Measurements from ENCODE around the gene LPP. TPM values are rescaled to one million over a fixed set of nuclear protein-coding genes. Genes with fewer than 3 reads are reported as not detected.

The LPP gene
- total RNA-seq, 1 experiment from 2014 or later: 148 TPM

DNA sequence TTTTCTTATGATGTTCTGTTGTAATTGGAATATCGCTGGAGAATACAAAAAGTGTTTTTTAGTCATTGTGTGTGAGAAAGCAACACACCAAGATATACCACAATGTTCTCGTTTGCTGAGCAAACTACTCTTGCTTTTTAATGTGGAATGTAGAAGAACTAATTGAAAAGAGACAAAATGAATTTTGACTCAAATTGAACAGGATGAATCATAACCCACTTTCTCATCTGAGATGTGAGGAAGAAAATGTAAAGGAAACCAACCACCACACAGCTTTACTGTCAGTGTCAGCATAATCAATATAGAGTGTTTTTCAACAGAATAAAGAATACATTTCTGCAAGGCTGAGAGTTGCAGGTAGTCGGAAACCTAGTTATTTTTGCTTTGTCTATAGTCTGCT is 569.0 kb downstream of the LPP start:
- Histone ChIP-seq H3K9me3 (ENCODE audit: insufficient read depth, low read depth) (no peaks in the 10 kb centered on the region), H3K4me2 (no peak overlapping the region), H3K9me2 (ENCODE audit: insufficient read depth) (0 out of 2 replicates have a peak, but pooled peaks cover 3% of the 10 kb centered on the region), H3K4me1 (replicated peaks; ENCODE audit: insufficient read depth) (no peaks in the 10 kb centered on the region), H3K4me3 (no peak overlapping the region), H3F3A (ENCODE audit: insufficient read depth, low read depth) (no peaks in the 10 kb centered on the region), H2AFZ (no peak overlapping the region), H3K79me2 (ENCODE audit: low read depth) (no peaks in the 10 kb centered on the region), H3K27me3 (ENCODE audit: insufficient read depth, low read depth) (no peaks in the 10 kb centered on the region), H4K20me1 (ENCODE audit: insufficient read depth) (no peaks in the 10 kb centered on the region), H3K36me3 (ENCODE audit: low read depth) (no peaks in the 10 kb centered on the region), H3K27ac (no peak overlapping the region)
- intact Hi-C loops (cut with micrococcal nuclease; ENCODE audit: unreplicated experiment): no loop called here
- TF ChIP-seq CTCF (conservative IDR thresholded peaks at IDR 0.05) (no peak), EZH2 (IDR thresholded peaks at IDR 0.05; ENCODE audit: low read depth) (no peak)
- POLR2A ChIA-PET (ENCODE audit: unreplicated experiment): interaction anchor here (0.5 kb wide), 1 partner anchor 299 kb away, joined by 4 read pairs; no protein-coding TSS in a partner anchor
- no TSS peak for BruUV-seq (replicated peaks)
- CTCF ChIA-PET: no interaction called here
- DNase-seq: no peak

DNA sequence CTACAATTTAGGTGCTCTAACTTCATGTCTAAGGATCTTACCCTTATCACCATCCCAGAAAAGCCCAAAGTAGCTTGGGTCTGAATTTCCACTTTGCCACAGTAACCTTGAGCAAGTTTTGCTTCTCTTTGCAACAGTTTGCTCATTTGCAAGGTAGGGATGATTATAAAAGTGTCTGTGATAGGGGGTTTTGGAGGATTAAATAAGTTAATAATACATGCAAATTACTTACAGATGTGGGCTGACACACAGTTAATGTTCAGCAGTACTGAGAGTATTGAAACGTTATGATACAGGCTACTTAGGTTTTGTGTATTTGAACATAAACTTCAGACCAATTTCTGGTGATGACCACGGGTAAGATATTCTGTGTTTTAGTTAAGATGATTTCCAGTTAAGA is 573.1 kb downstream of the LPP start:
- Histone ChIP-seq H3K27me3 (ENCODE audit: insufficient read depth, low read depth) (no peaks in the 10 kb centered on the region), H3K27ac (no peak overlapping the region), H3K36me3 (ENCODE audit: low read depth) (no peaks in the 10 kb centered on the region), H3K9me2 (ENCODE audit: insufficient read depth) (0 out of 2 replicates have a peak, but pooled peaks cover 3% of the 10 kb centered on the region), H4K20me1 (ENCODE audit: insufficient read depth) (no peaks in the 10 kb centered on the region), H3K9me3 (ENCODE audit: insufficient read depth, low read depth) (no peaks in the 10 kb centered on the region), H3K4me3 (no peak overlapping the region), H3K79me2 (ENCODE audit: low read depth) (no peaks in the 10 kb centered on the region), H3K4me2 (no peak overlapping the region), H3F3A (ENCODE audit: insufficient read depth, low read depth) (no peaks in the 10 kb centered on the region), H3K4me1 (replicated peaks; ENCODE audit: insufficient read depth) (no peaks in the 10 kb centered on the region), H2AFZ (no peak overlapping the region)
- CTCF ChIA-PET: no interaction called here
- POLR2A ChIA-PET (ENCODE audit: unreplicated experiment): no interaction called here
- intact Hi-C loops (cut with micrococcal nuclease; ENCODE audit: unreplicated experiment): no loop called here
- no TSS peak for BruUV-seq (replicated peaks)
- DNase-seq: no peak
- TF ChIP-seq CTCF (conservative IDR thresholded peaks at IDR 0.05) (no peak), EZH2 (IDR thresholded peaks at IDR 0.05; ENCODE audit: low read depth) (no peak)

DNA sequence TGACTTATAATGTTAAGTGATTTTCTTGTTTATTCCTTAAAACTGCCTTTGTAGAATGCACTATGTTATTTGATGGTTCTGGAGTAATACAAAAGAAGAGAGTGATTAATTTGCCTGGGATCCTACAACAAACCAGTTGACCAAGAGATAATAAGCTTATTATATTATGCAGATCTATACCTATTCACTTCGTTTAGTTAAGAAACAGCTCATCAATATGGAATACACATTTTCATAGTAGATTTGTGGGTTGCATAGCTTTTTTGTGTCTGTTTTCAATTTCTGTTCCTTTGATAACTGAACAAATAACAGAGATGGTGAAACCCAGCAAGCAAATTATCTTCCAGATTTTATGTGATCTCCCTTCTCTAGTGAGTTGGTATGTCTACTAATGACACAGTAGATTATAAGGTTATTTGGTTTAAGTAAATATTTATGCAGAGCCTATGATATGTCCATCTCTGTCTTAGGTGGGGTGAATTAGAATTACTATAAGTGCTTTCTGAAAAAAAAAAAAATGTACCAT is 574.5 kb downstream of the LPP start:
- H3K4me2 ChIP-seq: no peak overlapping the region
- BruUV-seq (replicated peaks): no TSS peak
- H3K27ac ChIP-seq: no peak overlapping the region
- ChIA-PET CTCF (interaction anchor here (0.6 kb wide), 1 partner anchor 371 kb away, joined by 3 read pairs; no protein-coding TSS in a partner anchor), POLR2A (ENCODE audit: unreplicated experiment) (interaction anchor here (0.7 kb wide), 2 partner anchors 9 to 13 kb away, joined by 5 to 14 read pairs; no protein-coding TSS in a partner anchor)
- no peaks in the 10 kb centered on the region for H3K27me3 ChIP-seq (ENCODE audit: insufficient read depth, low read depth)
- intact Hi-C loops (cut with micrococcal nuclease; ENCODE audit: unreplicated experiment): no loop called here
- H3F3A ChIP-seq (ENCODE audit: insufficient read depth, low read depth): no peaks in the 10 kb centered on the region
- H3K36me3 ChIP-seq (ENCODE audit: low read depth): no peaks in the 10 kb centered on the region
- H3K79me2 ChIP-seq (ENCODE audit: low read depth): no peaks in the 10 kb centered on the region
- no peak overlapping the region for H3K4me3 ChIP-seq
- H3K9me3 ChIP-seq (ENCODE audit: insufficient read depth, low read depth): no peaks in the 10 kb centered on the region
- DNase-seq: no peak
- no peaks in the 10 kb centered on the region for H4K20me1 ChIP-seq (ENCODE audit: insufficient read depth)
- H2AFZ ChIP-seq: no peak overlapping the region
- H3K4me1 ChIP-seq (replicated peaks; ENCODE audit: insufficient read depth): no peaks in the 10 kb centered on the region
- TF ChIP-seq EZH2 (IDR thresholded peaks at IDR 0.05; ENCODE audit: low read depth): no peak
- TF ChIP-seq CTCF (conservative IDR thresholded peaks at IDR 0.05): no peak
- H3K9me2 ChIP-seq (ENCODE audit: insufficient read depth): 0 out of 2 replicates have a peak, but pooled peaks cover 3% of the 10 kb centered on the region

All from PC-9 (cell line).